Stimulated activated CD4-positive, alpha-beta T cell treated with anti-CD3 and anti-CD28 coated beads, Interleukin-15, amount 100 ng/mL, for 1 hour (primary cell): ENCODE measurements around the gene KLHL29.

Experiments used
- DNase-seq, 2 donors: peaks; one replicate each; pipeline ENCODE4 v3.0.0-alpha.2; 2020; ENCODE audit warnings: low read depth in 1 of 2, low spot score in 1 of 2

The KLHL29 gene

GRCh38 chr2:23649819-23650218 lies 264.8 kb downstream of the KLHL29 start:
- no peak for DNase-seq

DNA sequence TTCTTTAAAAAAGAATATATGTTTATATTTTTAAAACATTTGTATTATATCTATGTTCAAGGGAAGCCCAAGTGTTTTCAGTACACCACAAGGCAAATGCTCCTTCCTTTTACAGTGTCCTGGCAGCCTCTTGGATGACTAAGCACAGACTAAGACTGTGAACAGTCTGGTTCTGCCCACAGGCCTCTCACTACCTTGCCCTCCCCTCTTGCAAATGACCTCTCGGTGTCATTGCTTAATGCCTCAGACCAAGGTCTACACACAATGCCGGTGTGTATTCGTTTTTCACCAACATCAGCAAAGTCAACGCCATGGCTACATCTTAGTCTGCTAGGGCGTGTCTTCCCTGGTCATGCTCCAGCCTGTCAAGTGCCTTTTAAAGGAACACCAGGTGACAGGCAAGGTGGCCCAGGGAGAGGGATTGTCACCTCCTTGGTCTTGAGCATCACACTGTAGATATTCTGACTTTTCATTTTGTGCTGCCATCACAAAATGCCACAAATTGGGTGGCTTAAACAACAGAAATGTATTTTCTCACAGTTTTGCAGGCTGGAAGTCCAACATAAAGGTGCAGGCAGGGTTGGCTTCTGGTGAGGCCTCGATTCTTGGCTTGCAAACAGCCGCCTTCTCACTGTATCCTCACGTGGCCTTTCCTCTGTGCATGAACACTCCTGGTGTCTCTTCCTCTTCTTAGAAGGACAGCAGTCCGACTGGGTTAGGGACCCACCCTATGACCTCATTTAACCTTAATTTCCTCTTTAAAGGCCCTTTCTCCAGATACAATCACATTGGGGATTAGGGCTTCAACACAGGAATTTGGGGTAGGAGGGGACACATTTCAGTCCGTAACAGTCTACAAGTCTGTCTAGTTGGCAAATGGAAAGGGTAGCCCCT lies 266.5 kb downstream of the KLHL29 start:
- no peak for DNase-seq

DNA sequence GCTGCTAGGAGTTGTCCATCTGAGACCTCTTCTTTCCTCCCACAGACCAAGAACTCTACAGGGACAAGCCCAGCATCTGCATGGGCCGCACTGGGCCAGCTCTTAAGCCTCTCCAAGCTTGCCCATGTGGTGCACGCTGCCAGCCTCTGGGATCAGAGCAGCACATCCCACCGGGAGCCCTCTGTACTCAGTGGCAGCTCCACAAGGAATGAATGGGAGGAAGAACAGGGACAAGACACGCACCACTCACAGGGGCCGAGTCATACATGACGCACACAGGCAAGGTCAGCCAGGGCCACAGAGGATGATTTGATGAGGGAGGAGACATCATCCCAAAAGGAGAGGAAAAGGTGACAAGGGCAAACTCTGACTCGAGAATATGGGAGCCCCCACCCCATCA lies 268.3 kb downstream of the KLHL29 start:
- no peak for DNase-seq

DNA sequence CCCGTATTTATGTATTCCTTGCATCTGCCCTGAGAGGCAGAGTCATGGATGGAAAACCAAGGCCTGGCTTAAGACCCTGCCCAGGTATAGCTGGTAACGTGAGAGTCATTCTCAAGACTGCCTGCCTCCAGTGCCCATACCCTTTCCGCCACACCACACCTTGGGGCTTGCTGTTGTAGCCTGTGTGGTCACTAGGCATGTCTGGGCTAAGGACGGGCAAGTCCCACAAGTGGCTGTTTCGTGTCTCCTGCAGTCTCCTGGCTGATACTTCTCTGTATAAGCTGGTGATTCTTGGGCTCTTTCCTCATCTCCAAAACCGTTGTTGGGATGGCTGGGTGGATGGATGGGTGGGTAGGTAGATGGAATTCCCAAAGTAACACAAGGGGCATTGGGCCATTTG lies 269.8 kb downstream of the KLHL29 start:
- DNase-seq, result no peak

- DNase-seq, result no peak
These were observed 271.1 kb downstream of the KLHL29 start for GRCh38 chr2:23655934-23656596.

GRCh38 chr2:23656597-23656973 lies 271.6 kb downstream of the KLHL29 start:
- DNase-seq, result no peak

DNA sequence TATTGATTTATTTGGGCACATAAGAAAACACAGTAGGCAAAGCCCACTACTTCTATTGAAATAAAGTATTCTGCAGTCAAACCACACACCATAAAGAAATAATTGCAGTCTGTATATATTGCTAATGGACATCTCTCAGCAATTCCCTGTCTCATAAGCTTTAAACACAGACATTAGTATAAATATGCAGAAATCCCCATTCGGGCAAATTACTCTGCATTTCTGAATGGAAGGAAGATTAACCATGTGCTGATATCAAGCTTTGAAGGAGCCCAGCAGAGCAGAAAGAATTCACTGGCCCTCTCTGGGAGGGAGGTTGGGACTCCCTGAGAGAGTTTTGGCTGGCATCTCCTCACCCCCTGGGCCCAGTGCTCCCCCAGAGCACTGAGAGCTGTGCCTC lies 272.4 kb downstream of the KLHL29 start:
- DNase-seq, result no peak

DNA sequence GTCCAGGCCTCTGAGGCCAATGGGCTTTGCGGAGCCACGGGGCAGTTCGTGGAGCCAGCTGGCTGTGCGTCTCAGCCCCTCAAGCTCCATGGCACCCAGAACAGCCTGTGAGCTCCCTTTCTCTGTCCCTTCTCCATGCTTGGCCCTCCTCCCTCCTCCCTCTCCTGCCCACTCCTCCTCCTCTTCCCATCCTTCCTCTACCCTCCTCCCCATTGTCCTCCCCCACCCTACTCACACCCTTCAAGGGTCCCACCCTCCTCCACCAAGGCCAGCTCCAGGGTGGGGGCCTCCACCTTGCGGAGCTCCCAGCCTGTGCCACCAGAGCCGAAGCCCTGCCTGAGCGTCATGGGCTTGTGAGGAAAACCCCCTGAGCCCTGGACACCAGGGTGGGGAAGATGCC lies 273.0 kb downstream of the KLHL29 start:
- no peak for DNase-seq

- DNase-seq, result peak in 1 of 2 donors; percentile 5
These were observed 273.5 kb downstream of the KLHL29 start for GRCh38 chr2:23658466-23658942.

DNA sequence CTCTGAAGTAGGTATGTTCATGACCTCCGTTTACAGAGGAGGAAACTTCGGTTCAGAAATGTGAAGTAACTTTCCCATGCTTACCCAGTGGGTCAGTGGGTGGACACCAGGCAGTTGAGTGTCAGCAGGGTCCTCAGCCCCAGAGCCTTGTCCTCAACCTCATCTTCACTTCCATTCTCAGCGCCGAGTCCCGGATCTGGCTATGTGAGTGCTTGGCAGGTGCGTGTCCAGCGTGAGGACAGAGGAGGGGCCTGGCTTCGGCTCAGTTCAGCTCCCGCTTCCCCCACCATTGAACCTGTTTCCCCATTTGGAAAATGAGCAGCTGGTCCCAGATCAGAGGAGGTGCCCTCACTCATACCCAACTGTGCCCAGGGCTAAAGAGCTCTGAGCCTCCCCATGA lies 274.3 kb downstream of the KLHL29 start:
- DNase-seq, result no peak

DNA sequence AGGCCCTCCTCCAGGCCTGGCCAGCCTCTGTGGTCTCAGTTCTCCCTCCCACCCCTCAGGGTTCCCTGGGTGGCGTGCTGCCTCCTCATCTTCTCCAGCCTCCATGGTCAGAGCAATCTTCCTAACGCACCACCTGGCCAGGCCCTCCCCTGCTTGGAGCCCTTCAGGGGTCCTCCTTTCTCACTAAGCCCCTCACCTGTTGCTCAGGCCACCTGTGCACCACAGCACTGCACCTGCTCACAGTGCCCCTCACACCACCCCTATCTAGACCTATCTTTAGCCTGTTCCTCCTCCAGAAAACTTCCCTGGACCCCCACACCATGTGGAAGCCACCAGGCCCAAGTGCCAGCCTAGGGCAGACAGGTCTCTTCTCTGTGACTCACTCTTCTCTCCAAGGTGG lies 274.8 kb downstream of the KLHL29 start:
- no peak for DNase-seq

GRCh38 chr2:23660237-23660636 lies 275.3 kb downstream of the KLHL29 start:
- no peak for DNase-seq

DNA sequence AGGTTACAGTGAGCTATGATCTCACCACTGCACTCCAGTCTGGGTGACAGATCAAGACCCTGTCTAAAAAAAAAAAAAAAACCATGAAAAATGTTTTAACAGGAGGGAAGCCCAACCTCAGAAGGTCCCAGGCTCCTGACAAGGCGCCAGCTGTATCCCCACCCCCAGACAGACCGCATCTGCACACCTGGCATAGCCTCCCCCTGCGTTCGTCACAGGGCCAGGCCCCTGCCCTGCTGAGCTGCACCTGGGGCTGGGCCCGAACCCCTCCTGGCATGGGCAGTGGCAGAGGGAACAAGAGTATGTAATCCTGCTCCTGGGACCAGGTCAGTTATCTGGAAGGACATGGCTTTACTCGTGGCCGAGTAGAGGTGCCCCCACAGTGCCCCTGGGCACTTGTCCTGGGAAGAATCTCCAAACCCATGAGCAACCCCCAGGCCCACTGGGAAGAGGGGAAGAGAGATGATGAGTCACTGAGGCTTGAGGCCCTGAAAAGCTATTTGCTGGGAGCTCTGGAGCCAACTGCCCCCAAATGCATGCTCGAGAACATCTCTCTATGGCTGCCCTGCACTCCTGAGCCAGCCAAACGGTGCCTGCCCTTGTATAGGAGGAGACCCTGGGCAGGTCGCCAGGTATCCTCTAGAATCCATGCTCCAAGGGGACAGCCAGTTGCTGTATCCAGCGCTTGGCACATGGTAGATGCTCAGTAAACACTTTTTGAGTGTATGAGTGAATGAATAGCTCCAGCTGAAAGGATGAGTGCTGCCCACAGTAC lies 276.5 kb downstream of the KLHL29 start:
- DNase-seq, result no peak

DNA sequence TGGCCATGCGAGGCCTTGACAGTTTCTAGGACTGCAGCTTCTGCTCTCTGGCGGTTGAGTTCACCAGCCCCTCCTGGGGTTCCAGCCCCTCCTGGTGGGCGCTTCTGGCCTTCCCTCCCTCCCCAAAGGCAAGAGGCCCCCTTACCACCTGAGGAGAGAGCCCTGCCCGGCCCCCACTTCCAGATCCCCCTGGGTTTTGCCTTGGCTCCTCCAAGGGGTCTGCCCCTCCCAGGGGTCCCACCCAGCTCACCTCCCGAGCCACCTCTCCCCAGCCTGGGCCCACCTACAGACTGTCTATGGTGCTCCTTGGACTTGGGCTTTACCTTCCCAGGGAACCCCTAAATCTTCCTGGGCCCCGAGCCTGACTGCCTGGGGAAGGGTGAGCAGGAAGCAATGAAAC lies 277.5 kb downstream of the KLHL29 start:
- DNase-seq, result no peak

DNA sequence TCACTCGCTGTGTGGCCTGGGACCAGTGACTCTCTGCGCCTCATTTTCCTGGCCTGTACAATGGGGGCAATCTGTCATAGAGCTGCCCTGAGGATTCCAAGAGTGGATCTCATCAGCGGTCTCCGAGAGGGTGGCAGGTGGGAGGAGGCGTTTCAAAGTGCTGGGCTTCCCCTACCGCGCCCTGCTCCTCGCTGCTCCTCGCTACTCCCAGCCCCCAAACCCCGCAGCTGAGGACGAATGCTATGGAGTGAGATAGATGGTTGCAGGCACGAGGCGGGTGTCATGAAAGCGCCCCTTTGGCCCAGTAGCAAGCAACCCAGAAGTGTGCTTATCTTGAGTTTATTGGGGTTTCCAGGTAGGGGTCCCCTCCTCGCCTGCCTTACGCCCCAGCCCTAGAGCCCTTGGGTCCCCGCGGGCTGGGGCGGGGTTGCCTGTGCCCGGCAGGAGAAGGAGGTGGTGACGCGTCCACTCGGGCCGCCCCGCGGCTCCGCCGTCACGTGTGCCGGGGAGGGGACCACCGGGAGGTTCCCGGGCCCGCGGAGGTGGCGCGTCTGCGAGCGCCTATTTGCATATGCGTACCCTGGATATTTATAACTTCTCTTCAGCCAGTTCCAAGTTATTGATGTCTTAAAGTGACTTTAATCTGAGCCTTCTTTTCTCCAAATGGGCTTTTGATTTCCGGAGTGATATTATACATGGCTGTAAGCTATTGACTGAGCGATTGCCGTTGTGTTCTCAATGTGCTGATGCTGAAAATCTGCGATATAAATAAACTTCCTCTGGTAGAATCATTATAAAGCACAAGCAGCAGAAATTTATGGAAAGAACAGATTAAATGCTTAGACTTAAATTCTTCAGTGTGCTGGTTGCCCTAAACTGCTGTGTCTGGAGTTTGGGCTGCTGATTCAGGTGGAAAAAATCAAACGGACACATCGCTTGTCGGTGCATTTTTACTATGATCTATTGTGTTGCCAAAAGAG lies 278.3 kb downstream of the KLHL29 start:
- no peak for DNase-seq

DNA sequence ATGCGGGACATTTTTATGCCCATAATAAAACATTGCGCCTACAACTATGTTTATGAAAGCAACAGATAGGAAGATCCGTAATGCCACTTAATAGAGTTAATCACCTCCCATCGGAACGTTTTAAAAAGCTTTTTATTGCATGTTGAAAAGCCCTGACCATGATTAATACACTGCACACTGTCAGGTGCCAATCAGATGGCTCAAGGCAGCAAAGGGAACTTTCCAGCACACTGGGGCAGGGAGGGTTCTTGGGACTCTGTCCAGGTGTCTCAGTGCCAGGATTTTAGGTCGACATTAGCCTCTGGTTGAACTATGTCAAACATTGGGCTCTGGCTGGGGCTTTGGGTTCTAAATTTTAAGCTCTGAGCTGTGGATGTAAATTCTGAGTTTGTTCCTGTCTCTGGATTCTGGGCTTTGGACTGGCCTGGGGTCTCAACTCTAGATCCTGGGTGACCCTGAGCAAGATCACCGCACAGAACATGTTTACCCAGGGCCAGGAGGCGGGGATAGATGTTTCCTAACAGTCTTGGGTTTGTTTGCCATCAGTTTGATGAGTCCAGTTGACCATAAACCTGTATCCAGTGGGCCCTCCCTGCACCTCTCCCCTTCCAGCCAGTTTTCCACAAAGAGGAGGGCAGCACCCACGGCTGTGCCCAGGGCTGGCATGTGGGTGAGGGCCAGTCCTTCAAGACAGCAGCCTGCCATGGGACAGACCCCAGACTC lies 279.2 kb downstream of the KLHL29 start:
- no peak for DNase-seq

DNA sequence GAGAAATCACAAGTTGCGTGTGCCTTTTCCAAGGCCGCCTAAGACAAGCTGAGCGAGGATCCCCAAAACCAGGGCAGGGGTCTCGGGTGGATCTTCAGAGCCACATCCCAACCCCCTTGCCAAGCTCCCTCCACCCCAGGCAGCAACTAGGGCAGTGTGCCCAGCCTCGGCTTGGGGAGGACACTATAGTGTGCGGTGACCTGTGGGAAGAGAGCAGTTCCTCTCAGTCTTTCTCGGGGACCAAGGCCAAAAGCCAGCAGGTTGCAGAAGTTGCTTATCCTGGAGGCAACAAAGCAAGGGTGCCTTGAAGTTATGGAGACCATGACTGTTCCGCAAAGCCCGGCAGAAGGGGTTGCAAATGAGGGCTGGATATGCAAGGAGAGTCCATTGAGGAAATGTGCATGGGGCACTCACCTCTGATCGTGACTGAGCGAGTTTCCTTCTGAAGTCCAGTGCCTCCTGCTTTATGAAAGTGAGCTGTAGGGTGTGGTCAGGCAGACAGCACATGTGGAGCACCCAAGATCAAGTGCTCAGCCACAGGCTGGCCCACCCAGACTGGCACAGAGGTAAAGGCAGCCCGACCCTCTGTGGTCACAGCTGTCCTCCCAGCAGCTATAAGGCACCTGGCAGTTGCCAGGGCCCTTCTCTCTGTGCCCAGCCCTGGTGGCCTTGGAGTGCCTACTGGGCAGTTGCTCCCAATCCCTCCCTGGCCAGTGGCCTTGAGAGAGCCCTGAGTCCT lies 281.4 kb downstream of the KLHL29 start:
- DNase-seq, result no peak

GRCh38 chr2:23666980-23667357 lies 282.0 kb downstream of the KLHL29 start:
- DNase-seq, result no peak

- no peak for DNase-seq
These were observed 283.9 kb downstream of the KLHL29 start for GRCh38 chr2:23668756-23669304.
